SH-SY5Y (cell line): ENCODE results near the gene MFSD2A.

Experiments used
- GATA2 ChIP-seq: IDR thresholded peaks from 2 replicates; pipeline ENCODE4 v1.6.1; 2011; ENCODE audit warnings: mild to moderate bottlenecking, low read depth, low read length
- GATA3 ChIP-seq: IDR thresholded peaks from 2 replicates; pipeline ENCODE4 v1.6.1; 2011; ENCODE audit warnings: low read depth, mild to moderate bottlenecking, low read length, moderate library complexity

DNA sequence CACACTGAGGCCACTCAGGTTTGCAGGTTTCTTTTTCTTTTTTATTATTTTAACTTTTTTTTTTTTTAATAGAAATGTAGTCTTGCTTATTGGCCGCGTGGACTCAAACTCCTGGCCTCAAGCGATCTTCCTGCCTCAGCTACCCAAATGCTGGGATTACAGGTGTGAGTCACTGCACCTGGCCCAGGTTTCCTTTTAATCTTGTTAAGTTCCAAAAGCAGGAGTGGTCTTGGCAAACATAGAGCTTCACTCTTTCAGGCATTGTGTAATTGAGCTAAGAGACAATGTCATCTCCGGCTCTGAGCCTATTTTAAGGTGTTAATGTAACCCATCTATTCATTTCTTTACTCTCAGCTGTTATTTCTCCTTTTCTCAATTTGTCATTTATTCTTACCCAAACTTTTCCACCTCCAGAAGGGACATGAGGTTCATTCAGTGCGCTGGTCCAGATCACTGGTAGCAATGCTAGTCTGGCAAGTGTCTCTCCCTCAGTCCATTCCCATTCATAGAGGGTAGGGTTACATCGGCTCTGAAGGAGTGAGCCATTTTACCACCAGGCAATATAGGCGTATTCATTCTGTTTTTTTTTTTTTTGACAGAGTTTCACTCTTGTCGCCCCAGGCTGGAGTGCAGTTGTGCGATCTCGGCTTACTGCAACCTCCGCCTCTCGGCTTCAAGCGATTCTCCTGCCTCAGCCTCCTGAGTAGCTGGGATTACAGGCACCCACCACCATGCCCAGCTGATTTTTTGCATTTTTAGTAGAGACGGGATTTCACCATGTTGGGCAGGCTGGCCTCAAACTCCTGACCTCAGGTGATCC is 11.3 kb upstream of the MFSD2A start:
- TF ChIP-seq GATA2 (no peak), GATA3 (no peak)
